AG09309 (cell line): ENCODE results near the gene EPC1.

Experiments
- DNase-seq: peaks from one replicate; pipeline ENCODE4 v3.0.0-alpha.2; 2010; ENCODE audit warnings: low read depth
- H3K4me3 ChIP-seq: 2 replicates; pipeline ENCODE4 v1.5.1; 2011; ENCODE audit warnings: mild to moderate bottlenecking, low read depth, low read length, moderate library complexity; ENCODE audit not compliant: control insufficient read depth
- TF ChIP-seq, protein P1 (sequence below): IDR thresholded peaks from 2 replicates; pipeline ENCODE4 v1.5.1; 2011; ENCODE audit warnings: mild to moderate bottlenecking, low read depth, low read length, inconsistent platforms; ENCODE audit not compliant: insufficient read depth, control insufficient read depth; ENCODE audit errors: missing control alignments

Gene EPC1

GRCh38 chr10:32269343-32270100 is 77.4 kb downstream of the EPC1 start:
- DNase-seq, result no peak

DNA sequence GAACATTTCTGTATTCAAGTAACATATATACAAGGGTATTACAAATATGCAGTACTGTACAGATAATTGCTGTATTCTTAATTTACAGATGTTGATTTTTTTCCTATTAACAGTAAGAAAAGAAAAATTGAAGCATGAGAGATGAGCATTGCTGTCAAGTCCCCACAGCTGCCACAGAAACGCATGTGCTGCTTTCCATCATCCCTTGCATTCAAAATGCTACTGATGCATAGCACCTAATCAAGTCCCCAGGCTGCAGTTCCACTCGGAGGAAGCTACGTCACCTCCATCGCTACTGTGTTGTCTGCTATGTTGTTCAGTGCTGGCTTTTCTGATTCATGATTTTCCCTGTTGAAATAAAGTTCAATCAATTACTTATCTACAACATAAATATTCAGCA is 78.2 kb downstream of the EPC1 start:
- TF ChIP-seq, protein P1, sequence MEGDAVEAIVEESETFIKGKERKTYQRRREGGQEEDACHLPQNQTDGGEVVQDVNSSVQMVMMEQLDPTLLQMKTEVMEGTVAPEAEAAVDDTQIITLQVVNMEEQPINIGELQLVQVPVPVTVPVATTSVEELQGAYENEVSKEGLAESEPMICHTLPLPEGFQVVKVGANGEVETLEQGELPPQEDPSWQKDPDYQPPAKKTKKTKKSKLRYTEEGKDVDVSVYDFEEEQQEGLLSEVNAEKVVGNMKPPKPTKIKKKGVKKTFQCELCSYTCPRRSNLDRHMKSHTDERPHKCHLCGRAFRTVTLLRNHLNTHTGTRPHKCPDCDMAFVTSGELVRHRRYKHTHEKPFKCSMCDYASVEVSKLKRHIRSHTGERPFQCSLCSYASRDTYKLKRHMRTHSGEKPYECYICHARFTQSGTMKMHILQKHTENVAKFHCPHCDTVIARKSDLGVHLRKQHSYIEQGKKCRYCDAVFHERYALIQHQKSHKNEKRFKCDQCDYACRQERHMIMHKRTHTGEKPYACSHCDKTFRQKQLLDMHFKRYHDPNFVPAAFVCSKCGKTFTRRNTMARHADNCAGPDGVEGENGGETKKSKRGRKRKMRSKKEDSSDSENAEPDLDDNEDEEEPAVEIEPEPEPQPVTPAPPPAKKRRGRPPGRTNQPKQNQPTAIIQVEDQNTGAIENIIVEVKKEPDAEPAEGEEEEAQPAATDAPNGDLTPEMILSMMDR, result no peak
- H3K4me3 ChIP-seq, result no peak overlapping the region
- no peak for DNase-seq

More at GRCh38 chr10:32269343-32270100, 77.4 kb downstream of the EPC1 start:
- TF ChIP-seq, protein P1, result no peak
- no peak overlapping the region for H3K4me3 ChIP-seq

DNA sequence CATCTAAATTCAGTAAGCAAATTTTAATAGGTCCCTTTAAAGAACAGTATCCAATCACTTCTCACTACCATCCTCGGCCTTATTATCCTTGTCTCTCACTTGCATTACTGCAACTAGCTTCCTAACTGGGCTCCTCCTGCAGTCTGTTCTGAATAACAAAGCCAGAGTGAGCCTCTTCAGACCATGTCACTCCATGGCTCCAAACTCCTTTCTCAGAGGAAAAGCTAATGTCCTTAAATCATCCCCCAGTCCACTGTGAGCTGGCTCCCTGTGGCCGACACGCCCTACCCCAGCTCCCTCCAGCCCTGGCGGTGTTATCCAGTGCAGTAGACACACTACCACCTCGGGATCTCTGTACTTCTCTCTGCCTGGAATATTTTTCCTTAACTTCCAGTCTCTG is 80.0 kb downstream of the EPC1 start:
- TF ChIP-seq, protein P1, result no peak
- H3K4me3 ChIP-seq, result no peak overlapping the region
- no peak for DNase-seq

- H3K4me3 ChIP-seq, result no peak overlapping the region
Observed at GRCh38 chr10:32266566-32266965, 80.4 kb downstream of the EPC1 start.

GRCh38 chr10:32265756-32266155 is 81.2 kb downstream of the EPC1 start:
- no peak for DNase-seq
- no peak overlapping the region for H3K4me3 ChIP-seq
- TF ChIP-seq, protein P1, result no peak

More at GRCh38 chr10:32266566-32266965, 80.4 kb downstream of the EPC1 start:
- TF ChIP-seq, protein P1, result no peak
- no peak for DNase-seq

- TF ChIP-seq, protein P1, result no peak
- no peak overlapping the region for H3K4me3 ChIP-seq
- no peak for DNase-seq
Observed at GRCh38 chr10:32263300-32263699, 83.7 kb downstream of the EPC1 start.
